ENCODE measurements around the gene MAB21L4. TPM values are rescaled to one million over a fixed set of nuclear protein-coding genes. Genes with fewer than 3 reads are reported as not detected.
A peak's percentile ranks its signal among the peaks of the same experiment; 100 is the strongest.

MAB21L4 gene
- total RNA-seq, 1 experiment from 2014 or later: not detected

DNA sequence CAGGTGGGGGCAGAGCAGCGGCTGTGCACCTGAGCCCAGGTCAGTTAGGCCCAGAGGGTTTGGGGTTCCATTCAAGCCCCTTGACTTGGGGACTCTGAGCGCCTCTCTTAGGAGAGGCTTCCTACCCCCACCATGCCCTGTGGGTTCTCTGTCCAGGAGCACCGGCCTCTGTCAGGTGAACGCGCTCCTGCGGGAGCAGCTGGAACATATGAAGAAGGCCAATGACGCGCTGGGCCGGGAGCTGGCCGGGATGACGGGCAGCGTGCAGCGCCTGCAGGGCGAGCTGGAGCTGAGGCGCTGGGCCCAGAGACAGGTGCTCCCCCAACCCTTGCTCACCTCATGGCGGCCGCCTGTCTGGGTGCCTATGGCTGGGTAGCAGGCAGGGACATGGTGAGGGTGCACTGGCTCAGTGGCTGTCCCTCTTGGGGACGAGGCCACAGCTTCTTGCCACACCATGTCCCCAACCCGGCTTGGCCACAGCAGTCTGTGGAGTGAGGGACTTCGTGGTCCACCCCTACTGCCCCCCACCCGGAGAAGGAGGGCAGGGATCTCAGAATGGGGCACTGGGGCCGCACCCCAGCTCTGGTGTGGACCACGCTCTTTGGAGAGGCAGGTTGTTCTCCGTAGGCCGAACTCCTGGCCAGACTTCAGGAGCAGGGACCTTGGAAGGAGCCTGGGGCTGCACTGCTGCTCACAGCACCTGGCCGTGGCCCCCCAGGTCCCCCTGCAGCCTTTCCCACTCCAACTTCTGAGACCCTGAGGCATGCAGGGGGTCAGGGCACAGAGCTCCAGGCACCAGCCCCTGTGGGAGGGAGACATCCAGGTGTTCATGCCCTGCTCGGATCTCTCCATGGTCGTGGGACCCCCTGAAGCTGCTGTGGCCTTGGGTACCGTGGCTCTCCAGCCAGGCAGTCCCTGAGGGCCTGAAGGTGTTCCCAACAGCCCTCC, 29.9 kb upstream of the MAB21L4 start:
- no peak for DNase-seq (ENCODE audit: extremely low read depth, low read depth)

DNA sequence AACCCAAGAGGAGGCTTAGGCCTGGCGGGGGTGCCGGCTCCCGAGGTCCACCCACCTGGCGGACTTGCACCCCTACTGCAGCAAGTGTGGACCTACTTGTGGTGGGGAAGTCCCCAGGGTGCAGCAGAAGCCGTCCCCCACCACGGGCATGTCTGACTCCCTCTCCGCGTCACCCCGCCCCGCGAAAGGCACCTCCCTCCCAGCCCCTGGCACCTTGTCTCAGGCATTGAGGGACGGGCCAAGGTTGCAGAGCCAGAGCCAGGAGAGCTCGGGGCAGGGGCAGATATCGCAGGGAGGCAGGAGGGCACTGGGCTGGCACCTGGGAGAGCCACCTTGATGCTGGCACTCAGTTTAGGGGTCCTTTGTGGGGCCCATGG, 29.2 kb upstream of the MAB21L4 start:
- DNase-seq (ENCODE audit: extremely low read depth, low read depth): no peak

DNA sequence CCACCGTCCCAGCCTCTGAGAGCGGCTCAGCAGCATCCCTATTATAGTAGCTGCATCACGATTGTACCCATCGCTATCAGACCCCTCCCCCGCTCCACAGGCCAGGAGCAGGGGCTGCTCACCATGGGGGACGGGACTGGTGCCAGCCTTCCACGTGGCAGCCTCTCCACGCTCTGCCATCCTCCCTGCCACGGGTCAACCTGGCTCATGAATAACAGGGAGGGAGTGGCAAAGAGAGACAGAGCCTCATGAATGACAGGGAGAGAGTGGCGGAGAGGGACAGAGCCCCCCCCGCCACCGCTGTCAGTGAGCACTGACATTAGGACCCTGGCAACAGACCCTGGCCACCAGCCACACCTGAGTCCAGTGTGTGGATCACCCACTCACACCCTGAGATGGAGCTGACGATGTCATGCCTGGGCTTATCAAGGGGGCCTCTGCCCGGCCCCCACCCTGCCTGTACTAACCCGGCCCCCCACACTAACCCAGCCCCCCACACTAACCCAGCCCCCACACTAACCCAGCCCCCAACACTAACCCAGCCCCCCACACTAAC, 27.1 kb upstream of the MAB21L4 start:
- no peak for DNase-seq (ENCODE audit: extremely low read depth, low read depth)

DNA sequence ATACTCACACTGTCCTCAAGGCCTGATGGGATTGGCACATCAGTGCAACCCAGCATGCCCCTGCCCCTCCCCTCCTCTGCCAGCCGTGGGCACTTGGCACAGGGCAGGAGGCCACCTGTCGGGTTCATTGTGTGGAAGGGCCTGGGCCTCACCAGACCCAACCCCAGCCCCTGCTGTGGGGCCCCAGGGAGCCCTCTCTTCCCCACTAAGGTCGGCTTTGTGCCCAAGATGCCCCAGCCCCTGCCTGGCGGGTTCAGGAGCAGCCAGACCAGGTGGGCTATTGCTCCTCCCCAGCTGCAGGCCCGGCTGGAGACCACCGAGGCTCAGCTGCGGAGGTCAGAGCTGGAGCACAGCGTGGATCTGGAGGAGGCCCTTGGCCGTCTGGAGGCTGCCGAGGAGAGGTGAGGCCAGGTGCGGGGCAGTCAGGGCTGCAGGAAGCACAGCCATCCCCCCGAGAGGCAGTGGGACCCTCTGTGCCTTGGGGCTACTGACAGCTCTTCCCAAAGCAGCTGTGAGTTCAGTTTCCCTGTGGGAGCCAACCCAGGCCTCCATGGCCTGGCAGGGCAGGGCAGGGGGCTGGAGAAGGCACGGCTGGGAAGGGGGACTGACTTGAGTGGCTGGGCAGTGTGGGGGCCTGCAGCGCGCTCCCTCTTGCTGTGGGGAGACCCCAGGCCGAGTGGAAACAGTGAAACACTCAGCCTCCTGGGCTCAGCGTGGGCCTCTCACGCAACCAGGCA, 26.5 kb upstream of the MAB21L4 start:
- DNase-seq (ENCODE audit: extremely low read depth, low read depth): no peak

DNA sequence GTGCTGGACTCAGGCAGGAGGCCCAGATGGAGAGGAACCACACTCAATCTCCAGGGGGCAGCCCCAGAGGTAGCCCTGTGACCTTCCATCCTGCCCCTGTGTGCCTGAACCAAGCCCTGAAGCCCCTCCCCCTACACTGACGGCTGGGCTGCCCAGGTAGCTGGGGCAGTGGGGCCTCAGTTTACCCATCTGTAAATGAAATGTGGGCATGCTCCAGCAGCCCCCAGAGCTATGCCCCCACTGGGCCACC, 26.0 kb upstream of the MAB21L4 start:
- DNase-seq (ENCODE audit: extremely low read depth, low read depth): no peak

DNA sequence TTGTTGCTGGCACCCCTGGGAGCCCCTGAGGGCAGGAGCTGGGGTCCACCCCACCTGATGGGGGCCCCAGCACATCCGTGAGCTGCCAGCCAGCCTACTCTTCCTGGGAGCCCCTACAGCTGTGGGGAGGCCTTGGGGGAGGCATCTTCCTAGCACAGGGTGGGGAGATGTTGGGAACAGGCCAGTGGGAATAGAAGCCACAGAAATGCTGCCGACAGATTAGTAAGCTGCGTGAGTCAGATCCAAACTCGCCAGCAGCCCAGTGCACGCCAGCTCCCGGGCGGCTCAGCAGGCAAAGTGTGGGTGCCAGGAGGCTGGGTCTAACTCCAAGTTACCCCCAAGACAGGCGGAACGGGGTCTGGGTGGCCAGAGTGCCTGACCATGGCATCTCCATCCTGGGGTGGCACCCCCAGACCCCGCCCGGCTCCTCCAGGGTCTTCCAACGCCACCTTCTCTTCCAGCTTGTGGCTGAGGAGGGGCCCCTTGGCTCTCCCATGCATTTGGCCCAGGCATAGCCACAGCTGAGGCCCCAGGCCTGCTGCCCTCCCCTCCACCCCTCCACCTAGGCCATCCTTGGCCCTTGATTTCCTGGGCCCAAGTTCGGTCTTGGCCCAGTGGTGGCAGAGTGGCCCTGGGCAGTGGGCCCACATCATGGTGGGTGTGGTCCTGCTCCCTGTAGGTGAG, 25.5 kb upstream of the MAB21L4 start:
- no peak for DNase-seq (ENCODE audit: extremely low read depth, low read depth)

DNA sequence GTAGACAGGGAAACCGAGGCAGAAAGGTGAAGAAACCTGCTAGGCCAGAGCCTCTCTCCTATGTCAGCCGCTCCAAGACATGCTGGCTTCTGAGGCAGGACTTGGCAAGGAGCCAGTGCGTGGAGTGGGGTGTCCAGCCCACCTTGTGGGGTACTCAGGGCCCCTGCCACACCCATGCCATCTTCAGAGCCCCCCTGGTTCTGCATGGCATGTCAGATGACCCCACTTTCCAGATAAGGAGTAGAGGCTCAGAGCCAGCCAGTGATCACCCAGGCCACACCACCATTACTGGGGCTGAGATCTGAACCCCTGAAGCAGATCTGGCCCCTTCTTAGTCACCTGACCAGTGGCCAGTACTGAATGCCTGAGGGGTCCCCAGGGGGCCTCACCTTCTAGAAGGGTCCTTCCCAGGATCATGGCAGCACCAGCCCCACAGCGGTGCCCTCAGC, 24.9 kb upstream of the MAB21L4 start:
- DNase-seq (ENCODE audit: extremely low read depth, low read depth): no peak

DNA sequence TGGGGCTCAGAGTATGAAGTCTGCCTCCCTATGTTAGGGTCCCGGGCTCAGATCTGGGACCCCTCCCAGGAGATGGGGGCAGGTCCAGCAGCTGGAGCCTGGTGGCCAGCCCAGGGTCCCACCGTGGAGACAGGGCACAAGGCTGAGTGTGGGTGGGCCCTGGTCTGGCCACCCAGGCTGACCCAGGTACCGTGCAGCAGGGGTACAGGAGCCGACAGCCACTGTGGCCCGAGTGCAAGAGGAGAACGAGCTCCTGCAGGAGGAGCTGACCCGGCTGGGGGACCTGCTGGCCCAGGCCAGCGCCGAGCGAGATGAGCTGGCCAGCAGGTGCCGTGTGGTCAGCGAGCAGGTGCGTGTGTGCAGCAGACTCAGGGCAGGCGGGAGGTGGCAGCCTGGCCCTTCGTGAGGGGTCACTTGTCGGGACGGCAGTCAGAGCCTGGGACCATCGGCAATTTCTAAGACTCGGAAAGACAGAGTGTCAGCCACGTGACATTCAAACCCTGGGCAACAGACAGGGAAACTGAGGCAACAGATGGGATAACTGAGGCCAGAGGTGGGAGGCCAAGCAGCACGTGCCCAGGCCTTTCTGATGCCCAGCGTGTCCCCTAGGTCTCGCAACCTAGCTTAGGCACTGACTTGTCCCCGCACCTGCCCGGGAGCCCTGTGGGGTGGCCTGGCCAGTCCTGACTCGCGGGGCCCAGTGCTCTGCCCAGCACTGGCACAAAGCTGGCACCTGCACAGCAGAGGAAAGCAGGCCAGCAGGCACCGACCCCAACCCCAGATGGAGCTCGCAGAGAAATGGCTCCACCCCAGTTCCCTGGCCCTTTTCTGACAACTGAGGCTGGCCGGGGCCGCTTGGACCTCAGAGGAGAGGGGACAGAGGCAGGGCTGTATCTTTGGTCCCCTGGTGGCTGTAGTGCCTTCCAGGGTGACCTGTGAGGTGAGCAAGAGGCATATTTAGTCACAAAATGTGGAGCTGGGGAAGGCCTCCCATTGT, 24.1 kb upstream of the MAB21L4 start:
- DNase-seq (ENCODE audit: extremely low read depth, low read depth): no peak

DNA sequence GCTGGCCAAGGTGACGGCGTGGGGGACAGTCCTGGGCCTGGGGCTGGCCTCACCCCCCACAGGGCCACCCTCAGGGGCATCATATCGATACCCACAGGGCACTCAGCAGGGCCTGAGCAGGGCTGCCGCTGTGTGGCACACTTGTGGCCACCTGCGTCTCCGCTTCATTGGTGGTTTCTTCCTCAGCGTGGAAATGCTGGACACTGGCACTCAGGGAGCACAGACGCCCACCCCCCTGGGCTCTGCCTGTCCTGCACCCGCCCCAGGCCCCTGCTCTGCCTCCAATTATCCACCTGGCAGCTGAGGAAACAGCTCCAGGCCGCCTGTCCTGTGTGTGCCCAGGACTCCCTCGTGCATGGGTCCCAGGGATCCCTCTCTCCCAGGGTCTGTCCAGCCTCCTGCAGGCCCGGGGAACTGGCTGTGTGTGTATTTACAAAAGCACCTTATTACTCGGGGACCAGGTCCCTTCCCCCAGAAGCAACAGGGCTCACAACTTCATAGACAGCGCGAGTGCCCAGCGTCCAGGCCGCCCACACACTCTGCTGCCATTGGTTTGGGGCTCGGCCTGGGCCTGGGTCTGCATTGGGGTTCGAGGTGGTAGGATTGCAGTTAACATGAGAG, 23.3 kb upstream of the MAB21L4 start:
- no peak for DNase-seq (ENCODE audit: extremely low read depth, low read depth)

DNA sequence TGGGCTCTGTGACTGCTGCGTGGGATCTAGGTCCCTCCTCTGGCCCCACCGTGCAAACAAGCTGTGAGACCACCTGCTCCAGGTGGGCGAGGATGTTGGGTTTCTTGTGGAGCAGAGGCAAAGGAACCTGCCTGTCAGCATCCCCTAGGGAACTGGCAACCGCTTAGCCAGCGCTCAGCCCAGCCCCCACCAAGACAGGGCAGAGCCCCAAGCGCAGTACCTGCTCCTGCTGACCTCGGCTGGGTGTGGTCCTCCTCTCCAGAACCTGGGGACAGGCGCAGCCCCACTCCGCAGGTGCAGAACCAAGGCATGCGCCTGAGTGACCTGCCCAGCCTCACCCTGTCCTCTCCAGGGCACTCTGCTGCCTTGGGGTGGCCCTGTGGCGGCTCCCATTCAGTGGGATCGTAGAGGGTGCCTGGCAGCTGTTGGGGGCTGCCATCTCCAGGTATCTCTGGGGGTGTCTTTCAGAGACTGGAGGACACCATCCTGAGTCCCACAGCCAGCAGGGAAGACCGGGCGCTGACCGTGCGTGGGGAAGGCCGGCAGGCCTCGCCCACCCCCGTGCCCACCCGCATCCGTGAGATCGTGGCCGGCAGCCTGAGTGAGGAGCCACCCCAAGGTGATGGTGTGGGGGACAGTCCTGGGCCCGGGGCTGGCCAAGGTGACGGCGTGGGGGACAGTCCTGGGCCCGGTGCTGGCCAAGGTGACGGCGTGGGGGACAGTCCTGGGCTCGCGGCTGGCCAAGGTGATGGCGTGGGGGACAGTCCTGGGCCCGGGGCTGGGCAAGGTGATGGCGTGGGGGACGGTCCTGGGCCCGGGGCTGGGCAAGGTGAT, 22.5 kb upstream of the MAB21L4 start:
- DNase-seq (ENCODE audit: extremely low read depth, low read depth): no peak

DNA sequence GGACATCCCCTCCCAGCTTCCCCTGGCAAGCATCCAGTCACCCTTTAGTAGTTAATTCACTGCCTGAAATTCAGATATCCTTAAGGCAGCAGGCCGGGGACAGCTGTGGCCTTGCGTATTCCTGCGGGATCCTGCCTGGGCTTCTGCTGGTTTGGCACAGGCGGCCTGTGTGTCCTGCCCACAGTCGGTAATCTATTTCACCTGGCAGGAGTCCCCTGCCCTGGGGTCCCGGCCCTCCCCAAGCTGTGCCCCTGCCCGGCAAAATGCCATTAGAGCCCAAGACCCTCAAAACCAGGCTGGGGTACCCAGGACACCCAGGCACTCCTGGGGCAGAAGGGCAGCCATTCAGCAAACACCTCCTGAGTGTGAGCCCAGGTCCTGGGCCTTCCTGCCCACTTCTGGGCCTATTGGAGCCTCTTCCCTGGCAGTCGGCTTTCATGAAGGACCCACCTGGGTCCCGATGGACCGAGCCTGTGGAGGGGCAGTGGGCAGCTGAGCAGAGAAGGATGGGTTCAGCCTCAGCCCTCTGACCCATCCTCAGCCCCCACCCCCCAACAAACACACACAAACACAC, 21.8 kb upstream of the MAB21L4 start:
- DNase-seq (ENCODE audit: extremely low read depth, low read depth): no peak

DNA sequence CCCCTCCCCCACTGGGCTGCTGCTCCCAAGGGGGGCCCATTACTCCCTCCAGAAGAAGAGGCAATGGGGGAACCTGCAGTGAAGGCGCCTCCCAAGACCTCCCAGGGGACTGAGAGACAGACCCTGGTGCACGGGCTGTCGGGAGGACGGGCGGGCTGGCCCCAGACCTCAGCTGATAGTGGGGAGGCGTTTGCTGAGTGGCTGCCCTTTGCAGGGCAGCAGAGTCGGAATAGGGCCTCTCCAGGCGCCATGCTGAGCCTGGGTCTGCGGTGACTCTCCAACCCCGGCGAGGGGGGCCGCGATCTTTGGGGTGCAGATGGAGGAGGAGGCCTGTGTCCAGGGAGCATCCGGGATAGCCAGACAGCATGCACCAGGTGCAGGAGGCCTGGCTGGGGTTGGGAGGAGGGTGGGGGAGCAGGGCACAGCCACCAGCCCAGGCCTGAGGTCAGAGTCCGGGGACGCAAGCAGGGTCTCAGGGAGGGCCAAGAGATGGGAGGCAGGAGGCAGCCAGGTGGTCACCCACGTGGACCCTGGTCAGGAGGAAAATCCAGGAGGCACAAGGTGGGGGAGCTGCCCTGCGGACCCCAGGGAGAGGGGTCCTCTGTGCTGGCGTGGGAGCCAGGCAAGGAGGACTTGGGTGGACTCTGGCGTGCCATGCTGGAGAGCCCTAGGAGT, 21.2 kb upstream of the MAB21L4 start:
- no peak for DNase-seq (ENCODE audit: extremely low read depth, low read depth)

DNA sequence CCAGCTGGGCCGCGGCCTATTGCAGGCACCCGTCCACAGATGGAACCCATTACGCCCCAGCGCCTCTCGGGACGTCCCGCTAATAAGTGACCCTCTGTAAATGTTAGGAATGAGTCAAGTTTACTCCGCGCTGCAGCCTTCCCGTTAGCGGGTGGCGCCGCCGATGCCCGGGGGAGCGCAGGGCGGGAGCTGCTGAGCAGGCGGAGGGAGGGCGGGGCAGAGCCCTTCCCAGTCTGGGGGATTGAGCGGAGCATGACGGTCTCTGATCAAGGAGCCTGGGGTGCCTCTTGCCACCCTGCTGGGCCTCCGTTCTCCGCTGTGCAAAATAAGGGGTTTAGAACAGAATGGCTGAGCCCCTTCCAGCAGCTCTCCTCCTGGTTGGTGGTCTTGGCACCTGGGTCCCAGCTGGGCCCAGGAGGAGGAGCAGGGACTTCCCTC, 20.6 kb upstream of the MAB21L4 start:
- peak; percentile 38 for DNase-seq (ENCODE audit: extremely low read depth, low read depth)

DNA sequence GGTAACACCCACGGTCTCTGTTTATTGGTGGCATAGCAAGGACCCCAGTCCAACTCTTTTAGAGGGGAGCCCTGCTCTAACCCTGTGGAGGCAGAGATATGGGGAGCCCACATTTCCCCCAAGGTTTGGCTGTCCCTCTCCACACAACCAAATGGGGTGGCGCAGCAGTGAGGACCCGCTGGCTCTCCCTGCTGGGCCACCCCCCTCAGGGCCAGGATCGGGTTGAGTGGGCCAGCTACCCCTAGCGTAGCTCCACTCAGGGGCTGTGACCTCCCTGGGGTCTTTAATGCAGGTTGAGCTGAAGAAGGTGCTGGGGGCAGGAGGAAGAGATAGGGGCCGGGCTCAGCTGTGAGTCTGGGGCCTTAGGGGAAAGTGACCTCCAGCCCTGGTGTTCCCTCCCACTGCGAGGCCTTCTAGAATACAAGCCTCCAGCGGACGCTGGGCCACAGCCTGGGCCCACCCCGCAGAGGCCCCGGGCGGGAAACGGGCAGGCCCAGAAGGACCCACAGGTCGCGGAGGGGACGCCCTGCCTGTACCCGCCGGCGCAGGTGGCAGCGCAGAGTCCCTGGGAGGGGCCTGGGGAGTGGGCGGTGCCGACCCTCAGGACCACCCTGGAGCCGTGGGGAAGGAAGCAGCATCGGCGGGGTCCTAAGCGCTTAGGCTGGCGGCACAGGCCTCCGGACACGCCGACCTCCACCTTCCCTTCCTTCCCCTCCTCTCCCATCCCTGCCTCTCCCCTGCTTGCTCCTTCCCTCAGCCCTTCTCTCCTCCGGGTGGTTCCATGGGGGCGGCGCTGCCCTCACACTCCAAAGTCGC, 19.8 kb upstream of the MAB21L4 start:
- no peak for DNase-seq (ENCODE audit: extremely low read depth, low read depth)

DNA sequence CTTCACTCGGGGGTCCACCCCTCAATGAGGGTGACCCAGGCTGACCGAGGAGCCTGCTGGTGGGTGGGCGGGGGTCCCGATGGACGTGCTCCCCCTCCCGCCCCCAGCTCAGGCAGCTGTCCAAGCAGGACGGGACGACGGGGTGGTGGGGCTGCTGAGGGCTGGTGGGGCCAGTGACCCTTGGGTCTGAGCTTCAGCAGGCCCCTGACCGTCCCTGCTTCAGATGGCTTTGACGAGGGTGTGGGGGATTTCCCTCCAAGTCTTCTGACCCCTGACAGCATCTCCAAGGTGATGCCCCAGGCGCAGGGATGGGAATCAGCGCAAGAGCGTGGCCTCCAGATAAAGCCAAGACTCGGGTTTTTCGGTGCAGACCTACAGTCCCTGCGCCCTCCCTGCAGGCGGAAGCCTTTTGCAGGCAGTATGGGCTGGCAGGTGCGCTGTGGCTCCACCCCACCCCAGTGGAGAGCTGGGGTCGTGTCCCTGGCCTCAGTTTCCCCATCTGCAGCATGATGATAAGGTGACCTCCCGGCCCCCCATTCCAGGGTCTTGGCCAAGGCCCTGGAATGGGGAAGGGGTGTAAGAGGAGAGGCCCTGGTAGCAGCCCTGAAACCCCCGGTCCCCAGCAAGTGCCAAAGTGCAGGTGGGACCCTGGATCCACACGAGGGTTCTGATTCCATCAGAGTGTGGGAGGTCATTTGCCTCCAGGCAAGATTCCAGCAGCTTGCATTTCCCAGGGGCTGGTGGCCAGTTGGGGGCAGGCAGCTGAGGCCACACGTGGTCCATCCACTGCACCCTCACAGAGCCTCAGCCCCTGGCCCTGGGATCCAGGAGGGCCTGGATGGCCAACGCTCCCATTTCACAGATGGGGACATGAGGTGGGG, 18.9 kb upstream of the MAB21L4 start:
- no peak for DNase-seq (ENCODE audit: extremely low read depth, low read depth)
